ENCODE results near the gene ZIM2.

DNA sequence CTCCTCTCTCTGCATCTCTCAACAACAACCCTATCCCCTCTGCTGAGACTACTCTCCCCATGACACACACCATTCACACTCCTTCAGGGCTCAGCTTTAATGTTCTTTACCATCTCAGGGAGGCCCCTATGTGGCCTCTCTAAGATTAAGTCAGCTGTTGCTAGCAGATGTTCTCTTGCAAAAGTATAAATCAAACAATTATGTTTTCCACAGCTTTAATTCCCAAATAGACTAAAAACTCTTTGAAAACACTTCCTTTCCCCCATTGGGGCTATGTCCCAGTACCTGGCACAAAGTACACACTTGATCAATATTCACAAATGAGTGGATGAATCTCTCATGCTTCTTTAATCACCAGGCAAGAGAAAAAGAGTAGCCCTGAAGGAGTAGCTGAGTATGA is 5.1 kb downstream of the ZIM2 start:
- TF ChIP-seq, protein P1, sequence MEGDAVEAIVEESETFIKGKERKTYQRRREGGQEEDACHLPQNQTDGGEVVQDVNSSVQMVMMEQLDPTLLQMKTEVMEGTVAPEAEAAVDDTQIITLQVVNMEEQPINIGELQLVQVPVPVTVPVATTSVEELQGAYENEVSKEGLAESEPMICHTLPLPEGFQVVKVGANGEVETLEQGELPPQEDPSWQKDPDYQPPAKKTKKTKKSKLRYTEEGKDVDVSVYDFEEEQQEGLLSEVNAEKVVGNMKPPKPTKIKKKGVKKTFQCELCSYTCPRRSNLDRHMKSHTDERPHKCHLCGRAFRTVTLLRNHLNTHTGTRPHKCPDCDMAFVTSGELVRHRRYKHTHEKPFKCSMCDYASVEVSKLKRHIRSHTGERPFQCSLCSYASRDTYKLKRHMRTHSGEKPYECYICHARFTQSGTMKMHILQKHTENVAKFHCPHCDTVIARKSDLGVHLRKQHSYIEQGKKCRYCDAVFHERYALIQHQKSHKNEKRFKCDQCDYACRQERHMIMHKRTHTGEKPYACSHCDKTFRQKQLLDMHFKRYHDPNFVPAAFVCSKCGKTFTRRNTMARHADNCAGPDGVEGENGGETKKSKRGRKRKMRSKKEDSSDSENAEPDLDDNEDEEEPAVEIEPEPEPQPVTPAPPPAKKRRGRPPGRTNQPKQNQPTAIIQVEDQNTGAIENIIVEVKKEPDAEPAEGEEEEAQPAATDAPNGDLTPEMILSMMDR (IDR thresholded peaks at IDR 0.05), result no peak
- TF ChIP-seq POLR2A (IDR thresholded peaks at IDR 0.05), result no peak

Data from adrenal gland (tissue), 5 donors.